HepG2 (cell line): Measurements from ENCODE around the gene C20orf96. TPM values are rescaled to one million over a fixed set of nuclear protein-coding genes. Genes with fewer than 3 reads are reported as not detected.
A peak's percentile ranks its signal among the peaks of the same experiment; 100 is the strongest.

ENCODE experiments used
- CHD2 ChIP-seq: IDR thresholded peaks from 2 replicates; pipeline ENCODE4 v1.6.1; 2011; ENCODE audit warnings: low read depth, low read length, improper control_type of control experiment
- IRF2 ChIP-seq: IDR thresholded peaks from 2 replicates; pipeline ENCODE4 v1.6.1; 2018; ENCODE audit warnings: missing genetic modification reagents, missing compliant biosample characterization
- JUN ChIP-seq: sonication (generic); formaldehyde crosslinking; IDR thresholded peaks from 2 replicates; pipeline ENCODE4 v1.4.0; 2020; ENCODE audit warnings: mild to moderate bottlenecking, missing genetic modification reagents
- KDM1A ChIP-seq: IDR thresholded peaks from 2 replicates; pipeline ENCODE4 v1.6.1; 2016; ENCODE audit warnings: missing compliant biosample characterization
- NONO ChIP-seq, 2 experiments: fragments of 450-650 bp in 1 of 2; sonication (generic) in 1 of 2; formaldehyde crosslinking in 1 of 2; IDR thresholded peaks in 1 of 2; conservative IDR thresholded peaks in 1 of 2; 2 replicates each; pipeline versions ENCODE4 v1.6.1 to v1.8.0; 2017 to 2022; ENCODE audit warnings: mild to moderate bottlenecking in 1 of 2, missing genetic modification reagents in 1 of 2, moderate library complexity in 1 of 2
- SP140L ChIP-seq: sonication (generic); formaldehyde crosslinking; IDR thresholded peaks from 2 replicates; pipeline ENCODE4 v1.4.0; 2020; ENCODE audit warnings: missing genetic modification reagents, borderline replicate concordance
- TEAD3 ChIP-seq: optimal IDR thresholded peaks from 2 replicates; pipeline ENCODE3; 2016; ENCODE audit warnings: borderline replicate concordance
- ZNF12 ChIP-seq: sonication (generic); formaldehyde crosslinking; IDR thresholded peaks from 2 replicates; pipeline ENCODE4 v1.5.0; 2020; ENCODE audit warnings: missing genetic modification reagents
- ZNF251 ChIP-seq: sonication (generic); formaldehyde crosslinking; IDR thresholded peaks from 2 replicates; pipeline ENCODE4 v1.9.0; 2021; ENCODE audit warnings: mild to moderate bottlenecking, missing genetic modification reagents
- ZNF318 ChIP-seq: sonication (generic); formaldehyde crosslinking; IDR thresholded peaks from 2 replicates; pipeline ENCODE4 v1.4.0; 2020; ENCODE audit warnings: mild to moderate bottlenecking, missing genetic modification reagents
- ZNF432 ChIP-seq: sonication (generic); formaldehyde crosslinking; IDR thresholded peaks from 2 replicates; pipeline ENCODE4 v1.5.0; 2020; ENCODE audit warnings: missing genetic modification reagents, mild to moderate bottlenecking, borderline replicate concordance
- ZNF460 ChIP-seq: sonication (generic); formaldehyde crosslinking; IDR thresholded peaks from 2 replicates; pipeline ENCODE4 v1.5.1; 2020; ENCODE audit warnings: missing genetic modification reagents, mild to moderate bottlenecking, borderline replicate concordance
- ZNF773 ChIP-seq: sonication (generic); formaldehyde crosslinking; IDR thresholded peaks from 2 replicates; pipeline ENCODE4 v1.4.0; 2020; ENCODE audit warnings: missing genetic modification reagents, borderline replicate concordance
- ZNF83 ChIP-seq: sonication (generic); formaldehyde crosslinking; IDR thresholded peaks from 2 replicates; pipeline ENCODE4 v1.4.0; 2020; ENCODE audit warnings: missing genetic modification reagents, mild to moderate bottlenecking, borderline replicate concordance
- ZSCAN22 ChIP-seq: sonication (generic); formaldehyde crosslinking; IDR thresholded peaks from 2 replicates; pipeline ENCODE4 v1.4.0; 2020; ENCODE audit warnings: mild to moderate bottlenecking, missing genetic modification reagents
- polyA plus RNA-seq, 8 experiments: library from polyadenylated mRNA; depleted of rRNA in 3 of 8; stranded (reverse) in 7 of 8; unstranded in 1 of 8; fragments of >200 nt; fragmentation: Illumina TruSeq in 4 of 8; extraction: Trizol in 4 of 8; gene quantifications; 2 replicates each; pipeline versions ENCODE4 v1.2.1 to v1.2.3, GENCODE V29; 2011 to 2016; ENCODE audit warnings: low read depth in 4 of 8, missing spikeins in 1 of 8, mixed read lengths in 1 of 8; ENCODE audit not compliant: insufficient read depth in 1 of 8
- total RNA-seq, 5 experiments: library from RNA; depleted of rRNA; stranded (reverse); fragments of >200 nt; fragmentation: Illumina TruSeq; extraction: Trizol; gene quantifications; 2 replicates each; pipeline ENCODE4 v1.2.3, GENCODE V29; 2016; ENCODE audit warnings: low read depth in 1 of 5
- TF ChIP-seq, protein P1 (sequence below): sonication (generic); formaldehyde crosslinking; IDR thresholded peaks from 2 replicates; pipeline ENCODE4 v1.4.0; 2020; ENCODE audit warnings: mild to moderate bottlenecking, low read depth, missing genetic modification reagents
- TF ChIP-seq, protein P2 (sequence below): sonication (generic); formaldehyde crosslinking; IDR thresholded peaks from 2 replicates; pipeline ENCODE4 v1.5.0; 2020; ENCODE audit warnings: missing genetic modification reagents

C20orf96 gene
- total and polyA plus RNA-seq, 2 of the 13 experiments (the other 11 are each of a cell fraction or from before 2014, with no cell fraction given) = 3.8 to 20.6 TPM

DNA sequence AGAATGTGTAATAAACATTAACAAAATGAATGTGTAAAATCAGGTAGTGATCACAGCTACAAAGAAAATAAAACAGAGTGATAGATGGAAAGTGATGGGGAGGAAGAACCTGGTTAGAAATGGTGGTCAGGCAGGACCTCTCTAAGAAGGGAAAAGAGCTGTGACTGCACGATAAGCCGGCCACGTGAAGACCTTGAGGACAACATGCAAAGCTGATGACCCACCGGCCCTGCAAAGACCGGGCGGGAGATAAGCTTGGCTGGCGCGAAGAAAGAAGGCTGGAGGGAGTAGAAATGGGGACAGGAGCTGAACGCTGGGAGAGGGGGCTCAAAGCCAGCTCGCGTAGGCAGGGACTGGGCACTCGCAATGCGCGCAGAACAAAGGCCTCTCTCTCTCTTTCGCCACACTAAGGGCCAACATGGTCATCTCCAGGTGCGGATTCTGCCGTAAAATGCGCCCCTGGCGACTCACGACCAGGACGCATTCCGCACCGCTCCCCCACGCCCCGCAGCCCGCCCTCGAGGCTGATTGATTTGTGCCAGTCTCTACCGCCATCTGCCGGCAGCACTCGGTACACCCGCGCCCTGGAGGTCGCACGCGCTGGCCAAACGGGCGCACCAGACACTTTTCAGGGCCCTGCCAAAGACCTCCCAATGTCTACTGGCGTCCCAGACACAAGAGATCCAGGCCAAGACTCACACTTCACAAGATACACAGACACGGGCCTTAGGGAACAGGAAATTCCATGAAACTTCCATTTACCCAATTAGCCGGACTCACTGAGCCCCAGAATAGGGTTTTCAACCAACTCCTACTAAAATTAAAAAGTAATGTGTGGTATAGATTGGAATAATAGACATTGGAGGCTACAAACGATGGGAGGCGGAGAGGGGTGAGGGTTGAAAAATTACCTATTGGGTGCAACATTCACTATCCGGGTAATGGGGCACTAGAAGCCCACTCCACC is 23.7 kb downstream of the C20orf96 start (continued):
- TF ChIP-seq KDM1A (CRISPR knock-in tag) (no peak), ZNF773 (CRISPR knock-in tag) (no peak), JUN (CRISPR knock-in tag) (peak; percentile 91), ZSCAN22 (CRISPR knock-in tag) (peak; percentile 80), SP140L (peak; percentile 72; the same call in 1 of the 2 replicates), ZNF83 (CRISPR knock-in tag) (peak; percentile 88), IRF2 (CRISPR knock-in tag) (peak; percentile 87; the same call in 1 of the 2 replicates), CHD2 (0 out of 2 replicates have a peak, but pooled peaks have one; percentile 35), NONO (IDR thresholded peaks at IDR 0.05) (no peak), NONO (CRISPR knock-in tag; conservative IDR thresholded peaks at IDR 0.05) (peak; percentile 97), TEAD3 (peak; percentile 98), ZNF251 (CRISPR knock-in tag) (0 out of 2 replicates have a peak, but pooled peaks have one; percentile 91), ZNF460 (CRISPR knock-in tag) (no peak), ZNF12 (CRISPR knock-in tag) (no peak; the same call in 1 of the 2 replicates), ZNF432 (no peak), ZNF318 (peak; percentile 94; the same call in 1 of the 2 replicates)
- TF ChIP-seq, protein P1, sequence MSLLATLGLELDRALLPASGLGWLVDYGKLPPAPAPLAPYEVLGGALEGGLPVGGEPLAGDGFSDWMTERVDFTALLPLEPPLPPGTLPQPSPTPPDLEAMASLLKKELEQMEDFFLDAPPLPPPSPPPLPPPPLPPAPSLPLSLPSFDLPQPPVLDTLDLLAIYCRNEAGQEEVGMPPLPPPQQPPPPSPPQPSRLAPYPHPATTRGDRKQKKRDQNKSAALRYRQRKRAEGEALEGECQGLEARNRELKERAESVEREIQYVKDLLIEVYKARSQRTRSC (CRISPR knock-in tag) = 0 out of 2 replicates have a peak, but pooled peaks have one; percentile 32
- TF ChIP-seq, protein P2, sequence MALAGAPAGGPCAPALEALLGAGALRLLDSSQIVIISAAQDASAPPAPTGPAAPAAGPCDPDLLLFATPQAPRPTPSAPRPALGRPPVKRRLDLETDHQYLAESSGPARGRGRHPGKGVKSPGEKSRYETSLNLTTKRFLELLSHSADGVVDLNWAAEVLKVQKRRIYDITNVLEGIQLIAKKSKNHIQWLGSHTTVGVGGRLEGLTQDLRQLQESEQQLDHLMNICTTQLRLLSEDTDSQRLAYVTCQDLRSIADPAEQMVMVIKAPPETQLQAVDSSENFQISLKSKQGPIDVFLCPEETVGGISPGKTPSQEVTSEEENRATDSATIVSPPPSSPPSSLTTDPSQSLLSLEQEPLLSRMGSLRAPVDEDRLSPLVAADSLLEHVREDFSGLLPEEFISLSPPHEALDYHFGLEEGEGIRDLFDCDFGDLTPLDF = peak; percentile 86
